ENCODE data around the gene AHCYL2. TPM values are rescaled to one million over a fixed set of nuclear protein-coding genes. Genes with fewer than 3 reads are reported as not detected.

The AHCYL2 gene
- total RNA-seq, 4 donors from 2014 or later: 33.5 to 61.2 (median 41.7) TPM

- H3K4me1 ChIP-seq: no peaks in the 10 kb centered on the region
- no peak overlapping the region for H3K27ac ChIP-seq
- peaks cover 23% of the 10 kb centered on the region for H3K36me3 ChIP-seq
- H3K4me3 ChIP-seq: no peak overlapping the region
- 92% methylated on average over 18 of the region's 18 CpGs for WGBS
- TF ChIP-seq EP300 (IDR thresholded peaks at IDR 0.05): no peak
- no peak for TF ChIP-seq POLR2AphosphoS5 (IDR thresholded peaks at IDR 0.05)
- no peak for TF ChIP-seq POLR2A (IDR thresholded peaks at IDR 0.05)
- TF ChIP-seq CTCF (IDR thresholded peaks at IDR 0.05): no peak
- H3K9me3 ChIP-seq: no peaks in the 10 kb centered on the region
- no peak for DNase-seq (ENCODE audit: low spot score in 2 of 2)
- no peaks in the 10 kb centered on the region for H3K27me3 ChIP-seq
Observed at GRCh38 chr7:129205987-129206785, 18.6 kb upstream of the AHCYL2 start.

- no peaks in the 10 kb centered on the region for H3K4me1 ChIP-seq
- TF ChIP-seq POLR2A (IDR thresholded peaks at IDR 0.05): no peak
- no peak for DNase-seq (ENCODE audit: low spot score in 2 of 2)
- no peak overlapping the region for H3K27ac ChIP-seq
- H3K27me3 ChIP-seq: no peaks in the 10 kb centered on the region
- H3K36me3 ChIP-seq: peaks cover 35% of the 10 kb centered on the region
- 60% methylated on average over 9 of the region's 9 CpGs for WGBS
- H3K4me3 ChIP-seq: no peak overlapping the region
- H3K9me3 ChIP-seq: no peaks in the 10 kb centered on the region
Observed at GRCh38 chr7:129208667-129209066, 16.2 kb upstream of the AHCYL2 start.

GRCh38 chr7:129209067-129209926, 15.5 kb upstream of the AHCYL2 start:
- 80% methylated on average over 15 of the region's 15 CpGs for WGBS
- no peak overlapping the region for H3K27ac ChIP-seq
- no peaks in the 10 kb centered on the region for H3K27me3 ChIP-seq
- no peak overlapping the region for H3K4me3 ChIP-seq
- peaks cover 35% of the 10 kb centered on the region for H3K36me3 ChIP-seq
- no peak for TF ChIP-seq POLR2A (IDR thresholded peaks at IDR 0.05)
- no peak for TF ChIP-seq EP300 (IDR thresholded peaks at IDR 0.05)
- no peak for TF ChIP-seq CTCF (IDR thresholded peaks at IDR 0.05)
- TF ChIP-seq POLR2AphosphoS5 (IDR thresholded peaks at IDR 0.05): no peak
- no peak for DNase-seq (ENCODE audit: low spot score in 2 of 2)
- no peaks in the 10 kb centered on the region for H3K9me3 ChIP-seq
- no peaks in the 10 kb centered on the region for H3K4me1 ChIP-seq

GRCh38 chr7:129210256-129210988, 14.4 kb upstream of the AHCYL2 start:
- Histone ChIP-seq H3K4me3 (no peak overlapping the region), H3K4me1 (no peaks in the 10 kb centered on the region), H3K27me3 (no peaks in the 10 kb centered on the region), H3K27ac (no peak overlapping the region), H3K9me3 (no peaks in the 10 kb centered on the region), H3K36me3 (peaks cover 35% of the 10 kb centered on the region)
- TF ChIP-seq EP300 (IDR thresholded peaks at IDR 0.05) (no peak), POLR2A (IDR thresholded peaks at IDR 0.05) (no peak), POLR2AphosphoS5 (IDR thresholded peaks at IDR 0.05) (no peak), CTCF (IDR thresholded peaks at IDR 0.05) (peak; percentile 78 to 81)
- WGBS: 56% methylated on average over 15 of the region's 16 CpGs
- peak in 1 of 2 donors; percentile 84 for DNase-seq (ENCODE audit: low spot score in 2 of 2)

- WGBS: 92% methylated on average over 14 of the region's 14 CpGs
- H3K27ac ChIP-seq: no peak overlapping the region
- H3K4me3 ChIP-seq: no peak overlapping the region
- H3K4me1 ChIP-seq: no peaks in the 10 kb centered on the region
- H3K27me3 ChIP-seq: no peaks in the 10 kb centered on the region
- no peak for TF ChIP-seq POLR2A (IDR thresholded peaks at IDR 0.05)
- no peak for TF ChIP-seq EP300 (IDR thresholded peaks at IDR 0.05)
- TF ChIP-seq CTCF (IDR thresholded peaks at IDR 0.05): no peak
- no peak for TF ChIP-seq POLR2AphosphoS5 (IDR thresholded peaks at IDR 0.05)
- DNase-seq (ENCODE audit: low spot score in 2 of 2): no peak
- H3K9me3 ChIP-seq: no peaks in the 10 kb centered on the region
- peaks cover 33% of the 10 kb centered on the region for H3K36me3 ChIP-seq
Observed at GRCh38 chr7:129210989-129211312, 13.9 kb upstream of the AHCYL2 start.
